ENCODE results near the gene DUOXA2. TPM values are rescaled to one million over a fixed set of nuclear protein-coding genes. Genes with fewer than 3 reads are reported as not detected.

DUOXA2 gene
- polyA plus RNA-seq, 1 experiment = not detected

GRCh38 chr15:45120081-45120972, 6.2 kb downstream of the DUOXA2 start:
- CTCF ChIA-PET = interaction anchor here (0.6 to 3.4 kb wide), 3 partner anchors 11 to 82 kb away, joined by 4 to 12 read pairs (median 5); partner anchors contain the start of genes DUOX1 and DUOXA1
- DNase-seq (ENCODE audit: low read depth) = no peak
- Histone ChIP-seq H3K27me3 (ENCODE audit: control insufficient read depth, insufficient read depth, low read length) (peaks cover 23% of the 10 kb centered on the region), H3K4me3 (ENCODE audit: low read depth, low read length) (no peak overlapping the region), H3K36me3 (ENCODE audit: control insufficient read depth, insufficient read depth, low read length) (no peaks in the 10 kb centered on the region)
- TF ChIP-seq, protein P1, sequence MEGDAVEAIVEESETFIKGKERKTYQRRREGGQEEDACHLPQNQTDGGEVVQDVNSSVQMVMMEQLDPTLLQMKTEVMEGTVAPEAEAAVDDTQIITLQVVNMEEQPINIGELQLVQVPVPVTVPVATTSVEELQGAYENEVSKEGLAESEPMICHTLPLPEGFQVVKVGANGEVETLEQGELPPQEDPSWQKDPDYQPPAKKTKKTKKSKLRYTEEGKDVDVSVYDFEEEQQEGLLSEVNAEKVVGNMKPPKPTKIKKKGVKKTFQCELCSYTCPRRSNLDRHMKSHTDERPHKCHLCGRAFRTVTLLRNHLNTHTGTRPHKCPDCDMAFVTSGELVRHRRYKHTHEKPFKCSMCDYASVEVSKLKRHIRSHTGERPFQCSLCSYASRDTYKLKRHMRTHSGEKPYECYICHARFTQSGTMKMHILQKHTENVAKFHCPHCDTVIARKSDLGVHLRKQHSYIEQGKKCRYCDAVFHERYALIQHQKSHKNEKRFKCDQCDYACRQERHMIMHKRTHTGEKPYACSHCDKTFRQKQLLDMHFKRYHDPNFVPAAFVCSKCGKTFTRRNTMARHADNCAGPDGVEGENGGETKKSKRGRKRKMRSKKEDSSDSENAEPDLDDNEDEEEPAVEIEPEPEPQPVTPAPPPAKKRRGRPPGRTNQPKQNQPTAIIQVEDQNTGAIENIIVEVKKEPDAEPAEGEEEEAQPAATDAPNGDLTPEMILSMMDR (IDR thresholded peaks at IDR 0.05; ENCODE audit: insufficient read depth, low read depth, low read length) = no peak
- POLR2A ChIA-PET = no interaction called here

GRCh38 chr15:45121020-45121419, 6.9 kb downstream of the DUOXA2 start:
- POLR2A ChIA-PET = no interaction called here
- no peak for DNase-seq (ENCODE audit: low read depth)
- no peaks in the 10 kb centered on the region for H3K36me3 ChIP-seq (ENCODE audit: control insufficient read depth, insufficient read depth, low read length)
- TF ChIP-seq, protein P1 (IDR thresholded peaks at IDR 0.05; ENCODE audit: insufficient read depth, low read depth, low read length) = no peak
- peaks cover 18% of the 10 kb centered on the region for H3K27me3 ChIP-seq (ENCODE audit: control insufficient read depth, insufficient read depth, low read length)
- CTCF ChIA-PET = interaction anchor here (0.6 to 3.4 kb wide), 4 partner anchors 10 to 83 kb away, joined by 3 to 12 read pairs (median 4); partner anchors contain the start of genes DUOX1 and DUOXA1
- H3K4me3 ChIP-seq (ENCODE audit: low read depth, low read length) = no peak overlapping the region

- no peaks in the 10 kb centered on the region for H3K36me3 ChIP-seq (ENCODE audit: control insufficient read depth, insufficient read depth, low read length)
- ChIA-PET CTCF (interaction anchor here (0.9 to 3.4 kb wide), 4 partner anchors 9 to 45 kb away, joined by 3 to 12 read pairs (median 4); partner anchors contain the start of genes DUOX1 and DUOXA1), POLR2A (no interaction called here)
- peak; percentile 31 for DNase-seq (ENCODE audit: low read depth)
- TF ChIP-seq, protein P1 (IDR thresholded peaks at IDR 0.05; ENCODE audit: insufficient read depth, low read depth, low read length) = no peak
- H3K27me3 ChIP-seq (ENCODE audit: control insufficient read depth, insufficient read depth, low read length) = peaks cover 14% of the 10 kb centered on the region
- no peak overlapping the region for H3K4me3 ChIP-seq (ENCODE audit: low read depth, low read length)
Measured at GRCh38 chr15:45121706-45122417, 7.7 kb downstream of the DUOXA2 start.

DNA sequence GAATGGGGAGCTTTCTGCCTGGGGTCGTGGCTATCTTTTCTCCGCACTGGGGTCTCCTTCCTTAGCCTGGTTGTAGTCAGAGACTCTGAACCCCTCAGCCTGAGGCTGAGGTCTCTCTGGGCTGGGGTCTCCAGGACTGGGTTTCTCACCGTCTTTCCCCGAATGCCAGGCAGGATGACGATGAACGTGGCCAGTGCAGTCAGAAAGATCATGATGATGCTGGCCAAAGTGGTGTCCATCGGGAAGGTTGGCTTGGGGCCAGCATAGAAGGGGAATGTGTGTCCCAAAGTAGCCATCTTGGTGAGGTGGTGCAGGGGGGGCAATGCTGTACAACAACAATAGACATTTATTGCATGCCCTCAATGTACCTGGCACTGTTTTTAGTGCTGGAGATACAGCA, 8.6 kb downstream of the DUOXA2 start:
- H3K4me3 ChIP-seq (ENCODE audit: low read depth, low read length) = no peak overlapping the region
- TF ChIP-seq, protein P1 (IDR thresholded peaks at IDR 0.05; ENCODE audit: insufficient read depth, low read depth, low read length) = no peak
- no peaks in the 10 kb centered on the region; the same call in 1 of the 2 replicates for H3K36me3 ChIP-seq (ENCODE audit: control insufficient read depth, insufficient read depth, low read length)
- ChIA-PET CTCF (interaction anchor here (0.9 to 3.4 kb wide), 2 partner anchors 8 to 40 kb away, joined by 3 to 12 read pairs; partner anchors contain the start of genes DUOX1 and DUOXA1), POLR2A (no interaction called here)
- H3K27me3 ChIP-seq (ENCODE audit: control insufficient read depth, insufficient read depth, low read length) = peaks cover 12% of the 10 kb centered on the region
- no peak for DNase-seq (ENCODE audit: low read depth)

GRCh38 chr15:45123397-45123796, 9.3 kb downstream of the DUOXA2 start:
- ChIA-PET CTCF (interaction anchor here (0.9 to 3.4 kb wide), 3 partner anchors 8 to 144 kb away, joined by 3 to 12 read pairs (median 3); partner anchors contain the start of genes DUOX1 and DUOXA1), POLR2A (no interaction called here)

More at GRCh38 chr15:45123397-45123796, 9.3 kb downstream of the DUOXA2 start:
- H3K36me3 ChIP-seq (ENCODE audit: control insufficient read depth, insufficient read depth, low read length) = no peaks in the 10 kb centered on the region; the same call in 1 of the 2 replicates
- TF ChIP-seq, protein P1 (IDR thresholded peaks at IDR 0.05; ENCODE audit: insufficient read depth, low read depth, low read length) = no peak
- no peak overlapping the region for H3K4me3 ChIP-seq (ENCODE audit: low read depth, low read length)
- peaks cover 19% of the 10 kb centered on the region for H3K27me3 ChIP-seq (ENCODE audit: control insufficient read depth, insufficient read depth, low read length)
- no peak for DNase-seq (ENCODE audit: low read depth)
